Activated CD4-positive, alpha-beta T cell treated with anti-CD3 and anti-CD28 coated beads, Interleukin-2, amount 50 U/mL, for 16 hours (primary cell): Measurements from ENCODE around the gene KRTAP5-3.

Experiments
- DNase-seq: peaks from one replicate; pipeline ENCODE4 v3.0.0-alpha.2; 2020

Gene KRTAP5-3

DNA sequence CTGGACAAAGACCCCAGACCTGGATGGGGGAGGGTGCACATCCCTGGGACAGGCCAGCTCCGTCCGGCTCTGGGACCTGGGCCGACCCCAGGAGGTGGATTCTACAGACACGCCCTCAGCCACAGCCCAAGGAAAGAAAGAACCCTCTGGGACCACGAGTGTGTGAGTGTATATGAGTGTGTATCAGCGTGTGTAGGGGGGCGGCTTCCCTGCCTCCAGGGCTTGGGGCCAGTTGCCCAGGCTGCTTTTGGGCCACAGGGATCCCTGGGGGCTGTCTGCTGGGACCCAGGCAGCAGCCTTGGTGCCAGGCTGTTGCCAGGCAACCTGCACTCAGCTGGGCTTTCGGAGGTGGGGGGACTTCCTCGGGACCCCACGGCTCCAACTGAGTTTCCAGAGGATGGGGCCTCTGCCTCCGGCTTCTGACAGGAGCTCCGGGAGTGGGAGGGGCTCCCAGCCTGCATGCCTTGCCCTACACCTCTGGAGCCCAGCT lies 45.1 kb downstream of the KRTAP5-3 start:
- DNase-seq: no peak

DNA sequence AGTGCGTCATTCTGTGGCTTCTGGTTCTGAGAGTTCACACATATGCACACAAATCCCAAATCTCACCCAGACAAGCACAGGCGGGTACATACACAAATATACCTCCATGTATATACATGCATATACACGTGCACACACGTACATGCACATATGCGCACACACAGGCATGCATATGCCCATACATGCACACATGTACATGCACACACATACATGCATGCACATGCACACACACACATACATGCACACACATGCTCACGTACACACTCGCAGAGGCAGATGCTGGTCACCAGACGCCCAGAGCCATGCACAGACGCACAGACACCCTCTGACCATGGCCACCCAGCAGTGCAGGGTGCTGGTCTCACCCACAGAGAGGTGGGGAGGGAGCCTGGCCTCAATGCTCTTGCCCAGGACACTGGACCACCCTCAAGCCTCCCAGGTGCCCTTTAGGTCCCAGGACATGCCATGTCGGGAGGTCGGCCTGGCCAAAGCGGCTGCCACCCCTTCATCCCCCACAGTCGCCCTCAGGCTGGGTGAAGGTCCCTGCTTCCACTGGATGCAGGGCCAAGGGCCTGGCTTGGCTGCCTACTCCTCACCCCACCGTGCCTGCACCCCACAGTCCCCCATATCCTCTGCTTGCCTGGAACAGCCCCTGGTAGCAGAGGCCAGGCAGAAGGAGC lies 45.7 kb downstream of the KRTAP5-3 start:
- DNase-seq: no peak

DNA sequence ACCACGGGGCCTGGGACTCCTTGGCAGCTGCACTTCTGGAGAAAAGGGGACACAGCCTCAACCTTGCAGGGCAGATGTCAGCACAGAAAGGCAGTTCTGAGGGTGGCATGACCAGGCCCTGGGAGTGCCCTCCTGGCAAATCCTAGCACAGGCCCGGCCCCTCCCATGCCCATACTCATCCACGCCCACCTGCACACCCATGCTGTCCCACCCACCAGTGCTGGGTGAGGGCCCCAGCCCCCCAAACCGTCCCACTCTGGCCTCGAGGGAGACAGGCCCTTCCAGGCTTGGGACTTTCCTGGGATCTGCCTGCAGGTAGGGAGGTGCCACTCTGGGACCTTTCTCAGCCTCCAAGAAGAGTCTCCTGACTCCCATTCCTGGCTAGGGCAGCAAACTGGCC lies 46.3 kb downstream of the KRTAP5-3 start:
- DNase-seq: no peak

DNA sequence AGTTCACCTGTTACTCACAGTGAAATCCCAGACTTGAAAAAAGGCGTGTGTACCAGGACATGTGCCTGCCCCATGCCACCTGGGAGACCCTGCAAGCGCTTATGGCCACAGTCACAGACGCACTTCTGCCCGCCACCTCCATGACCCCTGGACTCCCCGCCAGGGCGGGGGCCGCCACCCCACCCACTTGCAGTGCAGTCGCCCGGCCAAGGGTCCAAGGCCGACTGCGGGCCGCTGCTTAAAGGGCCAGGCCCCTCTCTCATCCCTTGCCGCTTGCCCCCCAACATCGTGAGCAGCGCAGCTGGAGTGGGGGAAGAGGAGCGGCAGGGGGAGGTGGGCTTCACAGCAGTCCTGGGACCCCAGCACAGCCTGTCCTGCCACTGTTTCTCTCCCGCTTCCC lies 47.0 kb downstream of the KRTAP5-3 start:
- no peak for DNase-seq

DNA sequence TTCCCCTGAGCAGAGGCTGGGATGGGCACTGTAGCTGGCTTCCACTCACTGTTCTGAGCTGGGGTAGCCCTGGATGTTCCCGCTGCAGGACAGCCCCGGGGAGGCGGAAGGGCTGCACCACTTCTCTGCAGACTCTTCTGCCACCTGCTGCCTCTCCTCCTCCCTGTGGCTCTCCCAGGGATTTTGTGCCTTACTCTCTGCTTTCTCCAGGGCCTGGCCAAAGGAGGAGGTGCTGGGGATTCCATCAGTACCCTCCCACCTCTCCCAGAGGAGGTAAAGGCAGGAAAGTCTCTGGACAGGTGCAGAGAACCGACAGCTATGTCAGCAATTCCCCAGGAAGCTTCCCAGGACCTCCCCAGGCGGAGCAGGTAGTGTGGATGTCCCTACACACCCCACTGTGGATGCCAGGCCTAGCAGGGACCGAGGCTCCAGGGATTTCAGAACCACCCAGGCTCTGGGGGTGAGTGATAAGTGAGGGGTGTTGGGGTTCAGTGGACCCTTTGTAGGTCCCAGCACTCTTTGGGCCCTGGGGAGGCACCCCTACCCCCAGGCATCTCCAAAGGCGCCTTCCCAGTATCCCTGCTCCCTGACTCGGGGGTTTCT lies 47.5 kb downstream of the KRTAP5-3 start:
- DNase-seq: no peak

DNA sequence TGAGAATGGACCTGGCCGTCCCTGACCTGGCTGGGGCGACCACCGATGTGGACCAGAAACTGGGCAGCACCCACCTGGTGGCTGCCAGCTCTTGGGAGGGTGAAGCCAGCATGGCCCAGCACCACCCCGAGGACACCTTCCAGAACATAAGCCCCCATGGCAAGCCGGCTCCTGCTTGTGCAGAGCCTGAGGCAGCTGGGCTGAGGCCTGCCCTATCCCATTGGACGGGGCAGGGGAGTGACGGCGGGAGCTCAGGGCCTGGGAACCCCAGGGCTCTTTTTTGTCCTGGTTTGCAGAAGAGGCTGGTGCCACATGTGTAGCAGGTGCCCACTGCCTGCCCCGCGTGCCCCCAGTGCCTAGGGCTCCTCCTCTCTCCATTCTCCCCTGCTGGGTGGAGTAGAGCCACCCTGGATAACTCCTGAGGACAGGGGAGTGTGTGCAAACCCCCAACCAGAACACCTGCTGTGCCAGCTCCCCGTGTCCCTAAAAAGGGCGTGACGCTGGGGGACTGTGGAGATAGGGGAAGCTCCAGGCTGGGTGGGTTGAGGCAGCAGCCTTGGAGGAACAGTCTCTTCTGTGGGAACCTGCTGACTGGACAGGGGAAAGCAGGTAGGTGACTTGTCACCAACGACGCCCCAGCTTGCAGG lies 48.1 kb downstream of the KRTAP5-3 start:
- no peak for DNase-seq

DNA sequence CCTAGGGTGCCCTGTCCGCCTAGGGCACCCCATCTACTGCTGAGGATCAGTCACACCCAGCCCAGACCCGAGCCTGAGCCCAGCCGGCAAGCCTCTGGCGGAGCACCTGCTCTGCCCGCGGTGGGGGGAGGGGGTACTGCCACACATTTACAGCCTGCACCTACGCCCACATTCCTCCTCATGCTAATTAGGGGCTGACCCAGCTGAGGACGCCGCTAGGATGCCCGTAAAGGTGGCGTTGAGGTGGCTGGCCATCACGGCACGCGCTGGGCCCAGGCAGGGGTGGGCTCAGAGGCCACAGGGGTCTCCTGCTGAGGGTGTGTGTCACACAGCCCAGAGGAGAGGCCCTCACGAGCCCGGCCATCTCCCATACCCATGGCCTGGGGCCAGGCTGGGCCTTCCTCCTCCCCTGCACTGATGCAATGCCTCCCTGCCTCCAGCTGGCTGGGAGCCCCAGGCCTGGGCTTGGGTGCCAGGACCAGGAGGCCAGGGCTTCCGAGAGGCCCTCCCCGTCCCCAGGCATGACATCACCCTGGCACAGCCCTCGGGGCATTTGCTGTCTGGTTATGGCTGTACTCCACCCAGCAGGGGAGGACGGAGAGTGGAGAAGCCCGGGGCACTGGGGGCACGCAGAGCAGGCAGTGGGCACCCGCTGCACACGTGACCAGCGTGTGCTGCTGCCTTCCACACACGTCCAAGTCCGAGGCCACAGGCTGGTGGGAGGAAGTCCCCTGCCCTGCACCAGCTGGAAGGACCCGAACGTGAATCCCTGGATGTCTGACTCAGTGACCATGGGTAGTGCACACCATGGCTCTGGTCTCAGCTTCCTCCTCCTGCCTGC lies 48.9 kb downstream of the KRTAP5-3 start:
- DNase-seq: no peak

DNA sequence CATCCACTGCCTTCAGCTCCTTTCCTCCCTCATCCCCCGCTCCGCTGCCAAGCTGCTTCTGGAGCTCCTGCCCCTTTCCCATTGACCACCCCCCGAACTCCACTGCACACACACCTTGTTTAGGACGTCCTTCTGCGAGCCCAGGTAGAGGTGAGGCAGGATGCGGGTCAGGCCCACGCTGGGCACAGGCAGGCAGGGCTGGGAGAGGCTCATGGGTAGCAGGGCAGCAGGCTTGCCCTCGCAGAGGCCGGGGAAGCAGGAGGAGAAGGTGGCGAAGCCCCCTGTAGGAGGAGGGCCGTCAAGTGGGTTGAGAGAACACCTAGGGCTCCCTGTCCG lies 49.5 kb downstream of the KRTAP5-3 start:
- DNase-seq: no peak

DNA sequence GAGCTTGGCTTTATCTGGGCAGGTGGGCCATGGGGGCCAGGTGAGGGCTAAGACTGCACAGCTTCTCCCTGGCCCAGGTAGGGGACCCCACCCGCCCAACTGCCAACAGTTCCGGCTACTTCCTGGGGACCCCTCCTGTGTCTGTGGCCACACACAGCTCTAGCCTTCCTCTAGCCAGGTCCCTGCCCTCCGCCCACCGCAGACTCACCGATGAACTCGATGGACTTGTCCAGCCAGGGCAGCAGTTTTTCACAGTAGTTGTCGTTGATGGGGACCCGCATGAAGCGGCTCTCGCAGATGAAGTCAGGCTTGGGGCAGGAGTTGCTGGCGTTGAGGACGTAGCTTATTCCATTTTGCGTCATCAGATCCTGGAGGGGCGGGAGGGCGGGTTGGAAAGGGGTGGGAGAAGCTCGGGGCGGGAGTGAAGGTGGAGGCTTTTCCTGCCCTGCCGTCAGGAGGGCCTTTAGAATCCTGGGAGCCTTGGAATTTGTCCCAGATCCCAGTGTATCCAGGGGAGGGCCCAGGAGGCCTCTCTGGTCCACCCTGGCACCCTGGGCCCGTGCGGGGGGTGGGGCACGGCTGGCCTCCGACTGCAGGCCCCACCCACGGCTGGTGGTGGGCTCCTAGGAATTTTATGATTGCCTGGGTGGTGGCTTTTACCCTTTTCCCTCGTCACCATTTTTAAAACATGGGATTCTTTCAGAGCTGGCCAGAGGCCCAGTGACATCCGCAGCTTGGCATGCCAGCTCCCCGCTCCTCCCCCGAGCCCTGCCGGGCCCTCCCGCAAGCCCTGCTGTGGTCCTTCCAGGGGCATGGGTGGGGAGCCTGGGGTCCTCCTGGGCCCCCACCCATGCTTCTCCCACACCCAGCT lies 50.1 kb downstream of the KRTAP5-3 start:
- no peak for DNase-seq
